HG03457 (cell line): ENCODE data around the gene C2CD2.

ENCODE experiments used
- ATAC-seq: cut with Tn5 transposase; IDR thresholded peaks from one replicate; pipeline ENCODE4 v1.9.1; 2021; ENCODE audit warnings: moderate number of reproducible peaks; ENCODE audit not compliant: unreplicated experiment

Gene C2CD2

GRCh38 chr21:41975391-41976272 lies 21.8 kb upstream of the C2CD2 start:
- no peak for ATAC-seq

- no peak for ATAC-seq
Measured at GRCh38 chr21:41974752-41975053, 20.9 kb upstream of the C2CD2 start.

GRCh38 chr21:41973861-41974751 lies 20.3 kb upstream of the C2CD2 start:
- ATAC-seq, result no peak

GRCh38 chr21:41973427-41973831 lies 19.6 kb upstream of the C2CD2 start:
- no peak for ATAC-seq

GRCh38 chr21:41972511-41973205 lies 18.8 kb upstream of the C2CD2 start:
- ATAC-seq, result no peak

- no peak for ATAC-seq
Measured at GRCh38 chr21:41971891-41972290, 18.1 kb upstream of the C2CD2 start.

- no peak for ATAC-seq
Measured at GRCh38 chr21:41970751-41971653, 17.2 kb upstream of the C2CD2 start.

GRCh38 chr21:41970106-41970391 lies 16.2 kb upstream of the C2CD2 start:
- no peak for ATAC-seq

- ATAC-seq, result no peak
Measured at GRCh38 chr21:41967708-41968107, 13.9 kb upstream of the C2CD2 start.

- no peak for ATAC-seq
Measured at GRCh38 chr21:41966872-41967621, 13.2 kb upstream of the C2CD2 start.

GRCh38 chr21:41966041-41966833 lies 12.4 kb upstream of the C2CD2 start:
- no peak for ATAC-seq

GRCh38 chr21:41965461-41966013 lies 11.7 kb upstream of the C2CD2 start:
- ATAC-seq, result no peak

- ATAC-seq, result no peak
Measured at GRCh38 chr21:41965045-41965444, 11.2 kb upstream of the C2CD2 start.

- no peak for ATAC-seq
Measured at GRCh38 chr21:41964171-41964570, 10.4 kb upstream of the C2CD2 start.

- ATAC-seq, result no peak
Measured at GRCh38 chr21:41962425-41962966, 8.7 kb upstream of the C2CD2 start.

GRCh38 chr21:41961753-41962152 lies 7.9 kb upstream of the C2CD2 start:
- ATAC-seq, result no peak

- no peak for ATAC-seq
Measured at GRCh38 chr21:41961282-41961701, 7.5 kb upstream of the C2CD2 start.

GRCh38 chr21:41960386-41960785 lies 6.6 kb upstream of the C2CD2 start:
- no peak for ATAC-seq
